ENCODE measurements around the gene LYPLA2. TPM values are rescaled to one million over a fixed set of nuclear protein-coding genes. Genes with fewer than 3 reads are reported as not detected.

The LYPLA2 gene
- total and polyA plus RNA-seq, 2 donors (not counting 1 experiment from before 2014, with no cell fraction given): 50.6 to 60.5 TPM

- TF ChIP-seq EZH2 (IDR thresholded peaks at IDR 0.05; ENCODE audit: borderline replicate concordance, insufficient read depth, low read depth, low read length, poor library complexity, severe bottlenecking): no peak
- no peak for TF ChIP-seq CTCF (IDR thresholded peaks at IDR 0.05)
- H3K79me2 ChIP-seq (ENCODE audit: control insufficient read depth, insufficient read depth, low read length): peaks cover 4% of the 10 kb centered on the region
- no peaks in the 10 kb centered on the region for H3K4me1 ChIP-seq (ENCODE audit: control insufficient read depth in 2 of 2, insufficient read depth in 2 of 2, low read length in 2 of 2)
- H3K9ac ChIP-seq (ENCODE audit: low read length): no peak overlapping the region
- no peak overlapping the region for H3K4me3 ChIP-seq (ENCODE audit: control extremely low read depth in 1 of 5, extremely low read depth in 1 of 5, insufficient read depth in 1 of 5, low read depth in 2 of 5, low read length in 4 of 5)
- H3K36me3 ChIP-seq (replicated peaks in 1 of 2; ENCODE audit: control extremely low read depth in 1 of 2, control insufficient read depth in 1 of 2, extremely low read depth in 1 of 2, insufficient read depth in 2 of 2, low read length in 1 of 2): peaks cover 8 to 52% of the 10 kb centered on the region in 2 experiments
- ChIA-PET CTCF (interaction anchor here (1.1 to 1.2 kb wide), 2 partner anchors 11 to 12 kb away, joined by 3 to 4 read pairs; no protein-coding TSS in a partner anchor), POLR2A (interaction anchor here (0.6 kb wide), 2 partner anchors 37 to 200 kb away, joined by 4 read pairs; no protein-coding TSS in a partner anchor)
- Mint-ChIP-seq H3K27me3 (no peaks in the 10 kb centered on the region), H3K27ac (peak overlapping the region; percentile 5), H3K9me3 (ENCODE audit: insufficient read depth) (no peaks in the 10 kb centered on the region), H3K4me1 (peaks cover 2% of the 10 kb centered on the region), H3K4me3 (no peak overlapping the region)
- H2AFZ ChIP-seq (ENCODE audit: insufficient read depth, low read depth, low read length, poor library complexity, severe bottlenecking): no peak overlapping the region
- 98% methylated on average over 6 of the region's 7 CpGs for WGBS (ENCODE audit: insufficient coverage)
- DNase-seq: no peak
- intact Hi-C loops (cut with micrococcal nuclease): no loop called here
- no peaks in the 10 kb centered on the region for H3K9me3 ChIP-seq (ENCODE audit: control extremely low read depth in 1 of 3, control insufficient read depth in 2 of 3, insufficient read depth in 1 of 3, low read length in 2 of 3)
- H3K4me2 ChIP-seq (replicated peaks; ENCODE audit: low read depth, low read length, poor library complexity, severe bottlenecking): no peak overlapping the region
- no peak for ATAC-seq (ENCODE audit: low read depth)
- H4K20me1 ChIP-seq (ENCODE audit: control insufficient read depth, insufficient read depth, low read length, poor library complexity, severe bottlenecking): peaks cover 27% of the 10 kb centered on the region
- peak overlapping the region in 1 of 2 donors; percentile 4 for H3K27ac ChIP-seq (ENCODE audit: low read length in 2 of 2)
- no peaks in the 10 kb centered on the region for H3K27me3 ChIP-seq (replicated peaks in 1 of 4; ENCODE audit: control extremely low read depth in 1 of 4, control insufficient read depth in 3 of 4, insufficient read depth in 4 of 4, low read length in 3 of 4)
Measured at GRCh38 chr1:23763041-23763577, 27.8 kb upstream of the LYPLA2 start.

- Mint-ChIP-seq H3K27me3 (no peaks in the 10 kb centered on the region), H3K4me3 (no peak overlapping the region), H3K27ac (no peak overlapping the region), H3K9me3 (ENCODE audit: insufficient read depth) (no peaks in the 10 kb centered on the region), H3K4me1 (peaks cover 4% of the 10 kb centered on the region)
- ChIA-PET CTCF (interaction anchor here (0.7 to 1.1 kb wide), 2 partner anchors 10 to 148 kb away, joined by 3 to 4 read pairs; no protein-coding TSS in a partner anchor), POLR2A (interaction anchor here (0.7 kb wide), 1 partner anchor 145 kb away, joined by 6 read pairs; the partner anchor contains the start of gene CNR2)
- Histone ChIP-seq H3K36me3 (replicated peaks in 1 of 2; ENCODE audit: control extremely low read depth in 1 of 2, control insufficient read depth in 1 of 2, extremely low read depth in 1 of 2, insufficient read depth in 2 of 2, low read length in 1 of 2) (peaks cover 0 to 5% of the 10 kb centered on the region in 2 experiments), H3K4me1 (ENCODE audit: control insufficient read depth in 2 of 2, insufficient read depth in 2 of 2, low read length in 2 of 2) (peaks cover 3% of the 10 kb centered on the region in 2 donors), H3K79me2 (ENCODE audit: control insufficient read depth, insufficient read depth, low read length) (peaks cover 15% of the 10 kb centered on the region), H3K9me3 (ENCODE audit: control extremely low read depth in 1 of 3, control insufficient read depth in 2 of 3, insufficient read depth in 1 of 3, low read length in 2 of 3) (no peaks in the 10 kb centered on the region), H2AFZ (ENCODE audit: insufficient read depth, low read depth, low read length, poor library complexity, severe bottlenecking) (no peak overlapping the region), H4K20me1 (ENCODE audit: control insufficient read depth, insufficient read depth, low read length, poor library complexity, severe bottlenecking) (no peaks in the 10 kb centered on the region), H3K27me3 (replicated peaks in 1 of 4; ENCODE audit: control extremely low read depth in 1 of 4, control insufficient read depth in 3 of 4, insufficient read depth in 4 of 4, low read length in 3 of 4) (no peaks in the 10 kb centered on the region), H3K27ac (ENCODE audit: low read length in 2 of 2) (no peak overlapping the region), H3K4me2 (replicated peaks; ENCODE audit: low read depth, low read length, poor library complexity, severe bottlenecking) (no peak overlapping the region), H3K4me3 (ENCODE audit: control extremely low read depth in 1 of 5, extremely low read depth in 1 of 5, insufficient read depth in 1 of 5, low read depth in 2 of 5, low read length in 4 of 5) (no peak overlapping the region), H3K9ac (ENCODE audit: low read length) (no peak overlapping the region)
- intact Hi-C loops (cut with micrococcal nuclease): no loop called here
- DNase-seq: no peak
- no peak for TF ChIP-seq EZH2 (IDR thresholded peaks at IDR 0.05; ENCODE audit: borderline replicate concordance, insufficient read depth, low read depth, low read length, poor library complexity, severe bottlenecking)
- TF ChIP-seq CTCF (IDR thresholded peaks at IDR 0.05): no peak
- no peak for ATAC-seq (ENCODE audit: low read depth)
- WGBS (ENCODE audit: insufficient coverage): 100% methylated on average over 1 of the region's 5 CpGs
Measured at GRCh38 chr1:23768733-23769132, 22.2 kb upstream of the LYPLA2 start.
